Suprapubic skin (tissue), 4 donors: ENCODE measurements around the gene TCF7L2. TPM values are rescaled to one million over a fixed set of nuclear protein-coding genes. Genes with fewer than 3 reads are reported as not detected.

Experiments used
- DNase-seq, 2 donors: peaks; one replicate each; pipeline ENCODE4 v3.0.0-alpha.2; 2019; ENCODE audit warnings: low spot score in 2 of 2
- H3K27ac ChIP-seq: fragments of 200-600 bp; sonication (generic); one replicate; pipeline ENCODE4 v1.5.1; 2019
- H3K27me3 ChIP-seq: fragments of 200-600 bp; sonication (generic); one replicate; pipeline ENCODE4 v1.5.1; 2019
- H3K36me3 ChIP-seq: fragments of 200-600 bp; sonication (generic); one replicate; pipeline ENCODE4 v1.5.1; 2019
- H3K4me1 ChIP-seq: fragments of 200-600 bp; sonication (generic); one replicate; pipeline ENCODE4 v1.5.1; 2019
- H3K4me3 ChIP-seq: fragments of 200-600 bp; sonication (generic); one replicate; pipeline ENCODE4 v1.5.1; 2019; ENCODE audit warnings: mild to moderate bottlenecking
- H3K9me3 ChIP-seq: fragments of 200-600 bp; sonication (generic); one replicate; pipeline ENCODE4 v1.5.1; 2019
- EP300 ChIP-seq: sonication (generic); formaldehyde crosslinking; IDR thresholded peaks from one replicate; pipeline ENCODE4 v1.6.1; 2017; ENCODE audit warnings: antibody characterized with exemption
- POLR2A ChIP-seq, 2 donors: fragments of 450-650 bp; IDR thresholded peaks; one replicate each; pipeline ENCODE4 v1.6.1; 2017; ENCODE audit warnings: antibody characterized with exemption in 2 of 2, mild to moderate bottlenecking in 2 of 2, moderate library complexity in 2 of 2
- POLR2AphosphoS5 ChIP-seq, 3 donors: sonication (generic); formaldehyde crosslinking; IDR thresholded peaks; one replicate each; pipeline ENCODE4 v1.6.1; 2017; ENCODE audit warnings: antibody characterized with exemption in 3 of 3
- WGBS: methylation state at CpG from one replicate; pipeline ENCODE4 v1.1.5; 2018; 5-methylcytosine and 5-hydroxymethylcytosine counted together
- total RNA-seq, 4 donors: library from RNA; depleted of rRNA; stranded (reverse); fragments of >200 nt; gene quantifications; one replicate each; pipeline ENCODE4 v1.1.0, GENCODE V29; 2016
- TF ChIP-seq, protein P1 (sequence below), 2 donors: fragments of 200-600 bp in 1 of 2; fragments of 450-650 bp in 1 of 2; sonication (generic) in 1 of 2; IDR thresholded peaks; one replicate each; pipeline ENCODE4 v1.5.1; 2016 to 2019; ENCODE audit warnings: antibody characterized with exemption in 2 of 2, mild to moderate bottlenecking in 1 of 2, moderate library complexity in 1 of 2

Gene TCF7L2
- total RNA-seq, 4 donors from 2014 or later: 9.9 to 23.3 (median 15.2) TPM

DNA sequence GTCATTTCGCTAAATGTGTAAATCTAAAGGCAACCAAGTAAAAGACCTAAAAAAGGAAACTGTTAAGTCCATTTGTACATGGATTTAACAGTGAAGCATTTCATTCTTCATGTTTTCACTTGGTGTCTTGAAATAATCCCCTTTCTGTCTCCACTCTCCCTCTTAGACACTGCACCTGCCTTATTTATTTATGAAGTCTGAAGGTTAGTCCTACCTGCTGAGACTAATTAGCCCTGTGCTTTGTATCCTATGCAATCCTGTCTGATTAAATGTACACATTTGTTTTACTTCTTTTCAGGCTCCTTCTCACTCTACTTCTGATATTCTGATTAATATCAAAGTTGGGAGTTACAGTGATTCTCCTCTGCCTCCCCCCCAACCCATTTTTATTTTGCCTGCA is 1.9 kb upstream of the TCF7L2 start:
- peaks cover 22% of the 10 kb centered on the region for H3K4me1 ChIP-seq
- no peaks in the 10 kb centered on the region for H3K9me3 ChIP-seq
- H3K4me3 ChIP-seq: no peak overlapping the region
- no peak for TF ChIP-seq POLR2AphosphoS5 (IDR thresholded peaks at IDR 0.05)
- TF ChIP-seq, protein P1, sequence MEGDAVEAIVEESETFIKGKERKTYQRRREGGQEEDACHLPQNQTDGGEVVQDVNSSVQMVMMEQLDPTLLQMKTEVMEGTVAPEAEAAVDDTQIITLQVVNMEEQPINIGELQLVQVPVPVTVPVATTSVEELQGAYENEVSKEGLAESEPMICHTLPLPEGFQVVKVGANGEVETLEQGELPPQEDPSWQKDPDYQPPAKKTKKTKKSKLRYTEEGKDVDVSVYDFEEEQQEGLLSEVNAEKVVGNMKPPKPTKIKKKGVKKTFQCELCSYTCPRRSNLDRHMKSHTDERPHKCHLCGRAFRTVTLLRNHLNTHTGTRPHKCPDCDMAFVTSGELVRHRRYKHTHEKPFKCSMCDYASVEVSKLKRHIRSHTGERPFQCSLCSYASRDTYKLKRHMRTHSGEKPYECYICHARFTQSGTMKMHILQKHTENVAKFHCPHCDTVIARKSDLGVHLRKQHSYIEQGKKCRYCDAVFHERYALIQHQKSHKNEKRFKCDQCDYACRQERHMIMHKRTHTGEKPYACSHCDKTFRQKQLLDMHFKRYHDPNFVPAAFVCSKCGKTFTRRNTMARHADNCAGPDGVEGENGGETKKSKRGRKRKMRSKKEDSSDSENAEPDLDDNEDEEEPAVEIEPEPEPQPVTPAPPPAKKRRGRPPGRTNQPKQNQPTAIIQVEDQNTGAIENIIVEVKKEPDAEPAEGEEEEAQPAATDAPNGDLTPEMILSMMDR (IDR thresholded peaks at IDR 0.05): no peak
- TF ChIP-seq POLR2A (IDR thresholded peaks at IDR 0.05): no peak
- no peak for TF ChIP-seq EP300
- DNase-seq: no peak
- WGBS: 93% methylated on average over 1 of the region's 1 CpG
- H3K27me3 ChIP-seq: no peaks in the 10 kb centered on the region
- no peaks in the 10 kb centered on the region for H3K36me3 ChIP-seq
- peak overlapping the region; percentile 62 for H3K27ac ChIP-seq

DNA sequence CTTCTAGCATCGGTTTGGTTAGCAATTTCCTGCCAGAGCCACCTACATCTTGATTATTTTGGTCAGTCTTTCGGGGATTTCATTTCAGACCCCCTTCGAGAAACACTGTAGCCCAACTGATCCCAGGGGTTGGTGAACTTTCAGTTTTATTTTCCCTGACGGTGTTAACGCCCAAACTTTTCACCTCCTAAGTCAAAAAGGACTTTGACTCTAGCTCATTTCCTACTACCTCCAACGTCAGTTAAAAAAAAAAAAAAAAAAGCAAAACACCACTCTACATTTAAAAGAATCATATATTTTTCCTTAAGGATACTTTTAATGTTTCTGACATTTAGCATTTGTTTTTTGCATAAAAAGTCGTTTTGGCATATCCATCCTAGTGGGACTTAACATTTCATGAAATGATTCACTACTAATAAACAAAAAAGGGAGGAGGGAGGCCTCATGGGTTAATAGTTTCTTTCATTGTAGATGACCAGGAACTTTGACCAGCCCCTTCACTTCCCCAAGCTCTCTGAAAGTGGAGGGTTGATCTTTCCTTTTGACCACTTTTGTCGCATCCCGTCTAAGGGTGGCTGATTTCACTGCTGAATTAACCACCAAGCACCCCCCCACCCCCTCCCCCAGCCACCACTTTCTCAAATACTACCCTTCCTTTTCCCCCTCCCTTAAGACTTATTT is 764 bp upstream of the TCF7L2 start:
- TF ChIP-seq POLR2A (IDR thresholded peaks at IDR 0.05) (no peak), EP300 (no peak), POLR2AphosphoS5 (IDR thresholded peaks at IDR 0.05) (no peak)
- TF ChIP-seq, protein P1 (IDR thresholded peaks at IDR 0.05): no peak
- H3K4me3 ChIP-seq: peak overlapping the region; percentile 73
- H3K36me3 ChIP-seq: no peaks in the 10 kb centered on the region
- DNase-seq: no peak
- H3K27me3 ChIP-seq: no peaks in the 10 kb centered on the region
- peak overlapping the region; percentile 62 for H3K27ac ChIP-seq
- no peaks in the 10 kb centered on the region for H3K9me3 ChIP-seq
- 29% methylated on average over 9 of the region's 9 CpGs for WGBS
- H3K4me1 ChIP-seq: peaks cover 33% of the 10 kb centered on the region

DNA sequence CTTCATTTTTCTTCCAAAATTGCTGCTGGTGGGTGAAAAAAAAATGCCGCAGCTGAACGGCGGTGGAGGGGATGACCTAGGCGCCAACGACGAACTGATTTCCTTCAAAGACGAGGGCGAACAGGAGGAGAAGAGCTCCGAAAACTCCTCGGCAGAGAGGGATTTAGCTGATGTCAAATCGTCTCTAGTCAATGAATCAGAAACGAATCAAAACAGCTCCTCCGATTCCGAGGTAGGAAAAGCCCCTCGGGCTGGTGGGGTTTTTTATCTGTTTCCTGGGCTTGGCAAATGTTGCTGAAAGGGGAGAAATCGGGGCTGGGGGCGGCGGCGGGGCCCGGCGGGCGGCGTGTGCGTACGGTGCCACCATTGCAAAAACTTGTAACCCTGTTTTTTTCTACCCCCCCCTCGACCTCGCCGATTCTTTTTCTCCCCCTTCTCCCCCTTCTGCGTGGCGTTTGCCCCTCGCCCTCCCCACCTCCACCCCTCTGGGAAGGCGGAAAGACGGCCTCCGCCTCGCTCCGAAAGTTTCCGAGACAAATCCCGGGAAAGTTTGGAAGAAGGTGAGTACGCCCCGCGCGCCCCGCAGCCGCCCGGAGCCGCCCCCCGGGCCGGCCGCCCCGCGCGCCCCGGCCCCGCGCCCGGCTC is 789 bp downstream of the TCF7L2 start:
- Histone ChIP-seq H3K4me3 (peak overlapping the region; percentile 73), H3K27ac (peak overlapping the region; percentile 93), H3K9me3 (no peaks in the 10 kb centered on the region), H3K4me1 (peaks cover 47% of the 10 kb centered on the region), H3K36me3 (no peaks in the 10 kb centered on the region), H3K27me3 (no peaks in the 10 kb centered on the region)
- WGBS: under 1% methylated on average over 38 of the region's 56 CpGs
- TF ChIP-seq, protein P1 (IDR thresholded peaks at IDR 0.05): no peak
- TF ChIP-seq POLR2A (IDR thresholded peaks at IDR 0.05) (no peak), POLR2AphosphoS5 (IDR thresholded peaks at IDR 0.05) (no peak), EP300 (no peak)
- DNase-seq: peak in 1 of 2 donors; percentile 68

DNA sequence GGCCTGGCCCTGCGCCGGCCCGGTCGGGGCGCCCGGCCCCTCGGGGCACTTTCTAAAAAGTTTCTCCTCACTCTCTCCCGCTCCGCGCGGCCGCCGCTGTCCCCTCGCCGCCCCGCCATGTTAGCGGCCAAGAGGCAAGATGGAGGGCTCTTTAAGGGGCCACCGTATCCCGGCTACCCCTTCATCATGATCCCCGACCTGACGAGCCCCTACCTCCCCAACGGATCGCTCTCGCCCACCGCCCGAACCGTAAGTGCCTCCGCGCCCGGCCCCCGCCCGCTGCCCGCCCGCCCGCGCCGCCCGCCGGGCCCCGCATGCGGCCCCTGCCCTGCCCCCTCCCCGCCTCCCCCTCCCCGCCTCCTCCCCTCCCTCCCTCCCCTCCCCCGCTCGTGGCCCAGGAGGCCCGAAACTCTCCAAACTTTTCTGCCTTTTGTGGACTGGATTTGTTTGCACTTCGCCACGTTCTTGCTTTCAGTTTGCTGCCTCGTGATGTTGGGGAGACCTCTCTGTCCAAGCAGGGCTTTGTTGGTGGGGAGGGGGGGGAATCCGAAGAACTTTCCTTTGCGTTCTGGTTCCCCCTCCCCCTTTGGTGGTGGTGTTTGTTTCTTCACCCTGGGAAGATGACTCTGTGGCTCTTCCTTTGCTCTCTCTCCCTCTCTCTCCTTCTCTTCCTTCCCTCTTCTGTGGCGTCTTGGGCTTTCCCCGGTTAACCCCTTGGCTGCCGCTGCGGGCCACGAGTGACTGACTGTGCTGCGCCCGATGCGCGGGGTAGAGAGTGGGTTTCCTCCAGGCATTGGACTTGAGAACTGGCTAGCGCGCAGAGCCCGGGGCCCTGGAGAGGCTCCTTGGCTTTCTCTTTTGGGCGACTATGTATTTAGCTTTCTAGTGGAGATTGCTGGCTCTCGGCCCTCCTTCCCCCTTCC is 1.6 kb downstream of the TCF7L2 start:
- Histone ChIP-seq H3K36me3 (no peaks in the 10 kb centered on the region), H3K4me1 (peaks cover 55% of the 10 kb centered on the region), H3K27me3 (no peaks in the 10 kb centered on the region), H3K9me3 (no peaks in the 10 kb centered on the region), H3K4me3 (peak overlapping the region; percentile 73), H3K27ac (peak overlapping the region; percentile 93)
- TF ChIP-seq EP300 (no peak), POLR2AphosphoS5 (IDR thresholded peaks at IDR 0.05) (peak in 2 of 3 donors; percentile 67 to 76), POLR2A (IDR thresholded peaks at IDR 0.05) (no peak)
- TF ChIP-seq, protein P1 (IDR thresholded peaks at IDR 0.05): no peak
- DNase-seq: peak; percentile 76 to 83
- WGBS: under 1% methylated on average over 20 of the region's 65 CpGs
